Effector memory CD4-positive, alpha-beta T cell (primary cell): ENCODE results near the gene P3H2.

Experiments used
- DNase-seq, 3 donors: peaks; one replicate each; pipeline ENCODE4 v3.0.0-alpha.2; 2020
- H3K27ac ChIP-seq: 2 replicates; pipeline ENCODE4 v1.7.0; 2013; ENCODE audit warnings: mild to moderate bottlenecking, low read length, moderate library complexity; ENCODE audit not compliant: insufficient read depth, poor library complexity, severe bottlenecking
- H3K27me3 ChIP-seq: replicated peaks from 2 replicates; pipeline ENCODE4 v1.7.0; 2013; ENCODE audit warnings: mild to moderate bottlenecking, low read length; ENCODE audit not compliant: insufficient read depth, control insufficient read depth, poor library complexity, severe bottlenecking
- H3K36me3 ChIP-seq: 2 replicates; pipeline ENCODE4 v1.7.0; 2013; ENCODE audit warnings: mild to moderate bottlenecking, low read length, moderate library complexity; ENCODE audit not compliant: control insufficient read depth, insufficient read depth
- H3K4me1 ChIP-seq: 2 replicates; pipeline ENCODE4 v1.7.0; 2013; ENCODE audit warnings: low read length, mild to moderate bottlenecking; ENCODE audit not compliant: control insufficient read depth, insufficient read depth, poor library complexity, severe bottlenecking
- H3K4me3 ChIP-seq: 2 replicates; pipeline ENCODE4 v1.7.0; 2013; ENCODE audit warnings: low read length, low read depth, mild to moderate bottlenecking; ENCODE audit not compliant: insufficient read depth, poor library complexity, severe bottlenecking
- H3K9me3 ChIP-seq: 2 replicates; pipeline ENCODE4 v1.7.0; 2013; ENCODE audit warnings: mild to moderate bottlenecking, low read length, moderate library complexity; ENCODE audit not compliant: control insufficient read depth

The P3H2 gene

DNA sequence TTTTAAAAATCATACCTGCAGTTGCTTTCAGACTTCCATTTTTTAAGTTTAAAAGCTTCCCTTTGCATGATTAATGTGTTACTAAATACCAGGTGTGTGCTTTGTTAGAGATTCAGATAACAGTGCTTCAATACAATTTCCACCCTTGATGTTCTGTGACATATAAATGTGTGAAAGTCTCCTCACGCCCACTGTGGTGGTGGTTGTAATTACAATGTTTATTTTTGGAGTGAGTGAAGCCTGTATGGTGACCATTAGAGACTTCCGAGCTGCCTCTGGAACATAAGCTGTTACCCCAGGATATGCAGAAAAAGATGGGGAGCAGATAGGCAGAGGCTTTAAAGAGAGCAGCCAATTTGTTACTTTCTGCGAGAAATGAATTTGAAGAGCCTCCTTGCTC, 57.2 kb downstream of the P3H2 start:
- no peaks in the 10 kb centered on the region for H3K4me1 ChIP-seq
- H3K27ac ChIP-seq = no peak overlapping the region
- no peak for DNase-seq

DNA sequence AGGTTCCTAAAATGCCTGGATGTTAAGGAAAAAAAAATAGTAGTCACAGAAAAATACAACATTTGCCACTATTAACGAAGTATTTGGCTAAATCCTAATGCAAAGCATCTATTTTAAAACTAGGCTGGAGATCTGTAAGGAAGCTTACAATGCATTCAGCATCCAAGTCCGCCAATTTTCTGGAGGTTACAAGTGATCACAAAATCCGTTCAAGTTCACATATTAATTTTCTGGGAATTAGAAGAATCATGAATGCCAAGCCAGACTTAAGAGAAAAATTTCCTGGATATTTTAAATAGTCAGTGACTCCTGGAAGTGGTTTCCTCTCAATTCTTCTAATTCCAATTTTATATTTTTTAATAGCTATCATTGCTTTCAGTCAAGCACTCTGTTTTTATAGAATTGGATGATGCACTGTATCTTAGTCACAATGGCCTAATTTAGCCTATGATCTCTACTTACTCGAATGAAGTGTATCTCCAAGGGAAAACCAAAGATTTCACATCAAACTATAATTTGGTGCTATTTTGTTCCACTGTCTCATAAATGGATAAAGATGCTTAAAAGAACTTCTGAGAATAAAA, 60.4 kb downstream of the P3H2 start:
- DNase-seq = no peak
- no peak overlapping the region for H3K4me3 ChIP-seq
- no peaks in the 10 kb centered on the region for H3K36me3 ChIP-seq
- no peaks in the 10 kb centered on the region for H3K4me1 ChIP-seq
- H3K27ac ChIP-seq = no peak overlapping the region
- no peaks in the 10 kb centered on the region for H3K27me3 ChIP-seq
- no peaks in the 10 kb centered on the region for H3K9me3 ChIP-seq

More for the DNA sequence above, 57.2 kb downstream of the P3H2 start:
- Histone ChIP-seq H3K36me3 (no peaks in the 10 kb centered on the region), H3K9me3 (no peaks in the 10 kb centered on the region), H3K27me3 (no peaks in the 10 kb centered on the region), H3K4me3 (no peak overlapping the region)

DNA sequence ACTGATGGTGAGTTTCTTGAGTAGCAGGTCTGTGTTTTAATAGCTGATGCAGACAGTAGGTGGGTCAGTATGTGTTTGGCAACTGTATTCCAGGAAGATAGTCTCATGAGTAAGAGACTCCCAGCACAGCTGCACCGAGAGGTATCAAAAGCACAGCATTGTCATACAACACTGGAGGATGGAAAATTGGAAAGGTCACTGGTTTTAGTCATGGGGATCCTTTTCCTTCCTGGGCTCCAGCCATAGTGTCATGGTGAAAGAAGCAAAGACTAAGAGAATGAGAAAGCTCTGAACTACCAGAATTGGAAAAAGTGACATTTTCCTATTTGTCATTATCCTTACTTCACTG, 61.5 kb downstream of the P3H2 start:
- Histone ChIP-seq H3K36me3 (no peaks in the 10 kb centered on the region), H3K4me3 (no peak overlapping the region), H3K4me1 (no peaks in the 10 kb centered on the region), H3K27ac (no peak overlapping the region), H3K9me3 (no peaks in the 10 kb centered on the region), H3K27me3 (no peaks in the 10 kb centered on the region)
- no peak for DNase-seq

DNA sequence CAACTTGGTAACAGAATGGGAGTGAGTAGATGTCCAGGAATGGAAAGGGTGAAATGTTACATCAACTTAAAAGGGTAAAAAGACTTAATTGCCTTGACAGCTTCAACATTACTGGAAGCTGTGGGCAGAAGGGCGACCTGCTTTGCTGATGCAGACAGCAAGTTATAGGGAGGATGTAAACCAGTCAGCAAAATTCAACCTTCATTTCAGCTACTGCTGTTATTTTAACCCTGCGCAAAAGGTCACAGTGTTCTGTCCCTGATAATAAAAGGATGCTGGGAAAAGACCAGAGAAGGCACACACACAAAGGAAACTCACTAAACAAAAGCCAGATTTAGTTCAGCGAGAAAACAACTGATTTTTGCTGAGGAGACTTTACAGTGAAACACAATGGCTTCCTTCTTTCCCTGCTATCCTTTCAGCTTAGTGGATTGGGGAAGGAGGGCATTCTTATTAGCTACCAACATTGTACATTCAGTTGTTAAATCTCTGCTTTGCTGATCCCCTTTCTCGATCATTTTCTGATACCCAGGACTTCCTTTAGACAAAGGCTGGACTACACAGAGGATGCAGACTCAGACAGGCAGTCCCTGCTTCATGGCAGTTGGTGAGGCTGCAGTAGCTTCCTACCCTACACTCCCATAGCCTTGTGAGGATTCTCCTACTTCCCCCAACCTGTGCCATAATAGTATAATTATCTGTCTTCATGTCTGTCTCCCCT, 62.0 kb downstream of the P3H2 start:
- Histone ChIP-seq H3K27me3 (no peaks in the 10 kb centered on the region), H3K27ac (no peak overlapping the region), H3K4me1 (no peaks in the 10 kb centered on the region), H3K4me3 (no peak overlapping the region), H3K36me3 (no peaks in the 10 kb centered on the region), H3K9me3 (no peaks in the 10 kb centered on the region)
- no peak for DNase-seq

DNA sequence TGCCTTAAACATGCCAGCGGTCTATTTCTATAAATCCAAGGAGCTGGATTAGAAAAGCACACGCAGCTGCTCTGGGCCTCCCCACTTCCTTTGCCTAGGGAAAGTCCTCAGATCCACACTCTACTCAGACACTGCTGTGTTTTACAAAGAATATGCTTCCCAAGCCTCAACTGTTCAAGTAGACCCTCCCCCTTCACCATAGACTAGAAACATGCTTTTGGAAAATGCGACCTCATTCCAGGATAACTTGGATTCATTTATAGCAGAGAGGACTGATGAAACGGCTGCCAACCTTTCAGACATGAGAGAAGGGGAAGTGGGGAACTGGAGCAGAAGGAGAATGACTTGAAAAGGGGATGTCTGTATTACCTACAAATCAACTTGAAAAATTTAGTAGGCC, 64.0 kb downstream of the P3H2 start:
- no peak for DNase-seq
- H3K4me1 ChIP-seq = no peaks in the 10 kb centered on the region
- H3K9me3 ChIP-seq = no peaks in the 10 kb centered on the region
- H3K27ac ChIP-seq = no peak overlapping the region
- no peak overlapping the region for H3K4me3 ChIP-seq
- H3K27me3 ChIP-seq = no peaks in the 10 kb centered on the region
- H3K36me3 ChIP-seq = no peaks in the 10 kb centered on the region

DNA sequence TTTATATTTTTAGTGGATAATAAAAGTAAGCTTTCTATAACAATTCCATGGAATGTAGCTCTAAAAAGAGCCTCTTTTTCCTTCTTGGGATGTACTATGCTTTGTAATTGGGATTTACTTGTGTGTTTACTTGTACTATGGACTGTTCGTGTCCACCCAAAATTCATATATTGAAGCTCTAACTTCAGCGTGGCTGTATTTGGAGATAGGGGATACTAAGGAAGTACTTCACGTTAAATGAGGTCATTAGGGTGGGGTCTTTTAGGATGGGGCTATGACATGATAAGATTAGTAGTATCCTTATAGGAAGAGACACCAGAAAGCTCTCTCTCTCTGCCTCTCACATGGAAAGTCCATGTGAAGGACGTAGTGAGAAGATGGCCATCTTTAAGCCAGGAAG, 64.9 kb downstream of the P3H2 start:
- DNase-seq = no peak
- no peaks in the 10 kb centered on the region for H3K36me3 ChIP-seq
- no peak overlapping the region for H3K4me3 ChIP-seq
- no peaks in the 10 kb centered on the region for H3K9me3 ChIP-seq
- H3K4me1 ChIP-seq = no peaks in the 10 kb centered on the region
- H3K27ac ChIP-seq = no peak overlapping the region
- no peaks in the 10 kb centered on the region for H3K27me3 ChIP-seq

DNA sequence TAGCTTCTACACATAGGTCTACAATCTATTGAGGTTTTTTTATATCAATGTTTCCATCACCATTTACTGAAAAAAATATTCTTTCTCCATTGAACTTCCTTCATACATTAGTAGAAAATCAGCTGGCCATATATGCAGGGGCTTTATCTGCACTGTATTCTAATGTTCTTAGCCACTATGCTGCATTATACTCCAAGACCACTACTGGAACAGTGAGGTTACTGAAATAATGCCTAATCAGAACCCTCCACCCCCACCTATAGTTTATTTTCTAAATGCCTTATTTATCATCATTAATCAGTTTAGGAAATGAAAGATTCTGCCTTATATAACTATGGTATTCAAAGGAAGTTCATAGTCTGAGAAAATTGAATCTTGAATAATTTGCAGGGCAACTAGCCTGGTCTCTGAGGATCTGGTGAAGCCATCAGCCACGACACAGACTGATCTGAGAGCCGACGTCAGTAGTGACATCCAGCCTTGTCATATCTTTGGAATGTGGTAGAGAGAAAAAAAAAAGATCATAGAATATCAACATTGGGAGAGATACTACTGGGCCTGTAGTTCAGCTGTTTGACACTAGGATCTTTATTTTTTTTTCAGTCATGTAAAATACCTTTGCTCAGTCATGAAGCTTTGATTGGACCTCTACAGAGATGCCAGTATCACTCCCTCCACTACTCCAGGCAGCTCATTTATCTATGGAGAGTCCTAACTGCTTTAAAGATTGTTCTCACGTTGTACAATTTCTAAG, 66.6 kb downstream of the P3H2 start:
- H3K4me3 ChIP-seq = no peak overlapping the region
- no peaks in the 10 kb centered on the region for H3K4me1 ChIP-seq
- no peak overlapping the region for H3K27ac ChIP-seq
- H3K36me3 ChIP-seq = no peaks in the 10 kb centered on the region
- H3K9me3 ChIP-seq = no peaks in the 10 kb centered on the region
- H3K27me3 ChIP-seq = no peaks in the 10 kb centered on the region
- DNase-seq = no peak

DNA sequence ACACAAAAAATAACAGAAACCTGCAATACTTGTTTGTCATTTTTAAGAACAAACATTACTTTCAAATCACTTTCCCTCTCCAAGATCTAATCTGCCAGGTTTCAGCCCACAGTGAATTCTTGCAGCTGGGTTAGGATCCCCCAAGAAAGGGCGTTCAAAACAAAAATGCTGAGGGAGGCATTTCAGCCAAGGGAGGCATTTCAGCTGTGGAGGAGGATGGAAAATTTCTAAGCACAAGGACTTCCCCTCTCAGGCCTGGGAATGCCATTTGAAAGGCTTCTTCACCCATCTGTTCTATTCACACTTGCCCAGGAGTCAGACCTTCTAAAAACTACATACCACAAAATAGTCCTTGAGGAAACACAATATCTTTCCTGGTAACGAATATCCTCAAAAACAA, 69.1 kb downstream of the P3H2 start:
- Histone ChIP-seq H3K4me3 (no peak overlapping the region), H3K36me3 (no peaks in the 10 kb centered on the region), H3K27ac (no peak overlapping the region), H3K27me3 (no peaks in the 10 kb centered on the region), H3K4me1 (no peaks in the 10 kb centered on the region), H3K9me3 (no peaks in the 10 kb centered on the region)
- DNase-seq = no peak

DNA sequence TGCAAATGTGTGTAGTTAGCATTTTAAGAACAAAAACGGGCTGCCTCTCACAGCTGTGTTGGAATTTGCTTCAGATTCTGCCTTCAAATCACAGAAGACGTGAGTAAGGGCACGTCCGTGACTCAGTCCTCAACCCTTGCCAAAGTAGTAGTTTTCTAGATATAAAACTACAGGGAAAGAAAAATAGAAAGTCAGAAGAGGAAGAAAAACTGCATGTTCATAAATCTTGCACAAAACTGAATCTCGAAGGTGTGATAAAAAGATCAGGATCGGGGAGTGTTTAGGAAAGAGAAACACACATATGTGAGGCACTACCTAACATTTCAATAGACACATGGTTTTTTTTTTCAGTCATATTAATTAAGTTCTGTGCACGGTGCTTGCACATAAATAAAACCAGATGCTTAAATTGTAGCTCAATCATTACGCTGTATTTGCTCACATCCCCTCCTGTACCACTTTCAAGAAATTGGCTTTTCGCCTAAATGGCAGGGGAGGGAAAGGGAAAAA, 71.7 kb downstream of the P3H2 start:
- H3K27ac ChIP-seq = no peak overlapping the region
- no peak for DNase-seq
- H3K27me3 ChIP-seq = no peaks in the 10 kb centered on the region
- no peaks in the 10 kb centered on the region for H3K36me3 ChIP-seq
- no peak overlapping the region for H3K4me3 ChIP-seq
- H3K9me3 ChIP-seq = no peaks in the 10 kb centered on the region
- H3K4me1 ChIP-seq = no peaks in the 10 kb centered on the region

DNA sequence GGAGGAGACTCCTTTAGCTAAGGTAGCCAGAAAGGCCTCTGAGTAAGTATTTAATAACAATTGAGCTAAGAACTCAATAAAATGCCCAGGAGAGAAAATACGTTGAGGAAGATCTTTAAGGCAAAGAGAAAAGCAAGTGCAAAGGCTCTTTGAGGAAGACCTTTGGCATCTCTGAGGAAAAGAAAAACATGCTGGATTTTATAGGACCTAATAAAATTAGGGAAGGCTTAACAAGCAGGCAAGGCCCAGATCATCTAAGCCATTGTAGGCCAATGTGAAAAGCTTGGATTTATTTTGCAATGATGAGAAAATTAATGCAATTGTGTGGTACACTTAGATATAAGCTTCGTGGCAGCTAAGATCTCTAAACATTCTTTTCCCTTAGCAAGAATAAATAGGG, 75.7 kb downstream of the P3H2 start:
- DNase-seq = no peak
- H3K9me3 ChIP-seq = no peaks in the 10 kb centered on the region
- no peaks in the 10 kb centered on the region for H3K27me3 ChIP-seq
- H3K4me3 ChIP-seq = no peak overlapping the region
- no peaks in the 10 kb centered on the region for H3K4me1 ChIP-seq
- H3K36me3 ChIP-seq = no peaks in the 10 kb centered on the region
- H3K27ac ChIP-seq = no peak overlapping the region
